GM23338 (cell line): ENCODE measurements around the gene SPDYE2B. TPM values are rescaled to one million over a fixed set of nuclear protein-coding genes. Genes with fewer than 3 reads are reported as not detected.
"Not testable (repeated sequence)": the region's sequence is repeated elsewhere in the genome, so short reads cannot be mapped to it uniquely, and the experiment has no call there.

ENCODE experiments used
- ATAC-seq: fragments of 200-7000 bp; cut with Tn5 transposase; 3 replicates; pipeline ENCODE4 v1.9.1; 2020
- DNase-seq: peaks from one replicate; pipeline ENCODE4 v3.0.0-alpha.2; 2015; ENCODE audit warnings: low spot score
- H2AFZ ChIP-seq: fragments of 200-600 bp; sonication (generic); 2 replicates; pipeline ENCODE4 v1.8.0; 2016; ENCODE audit warnings: antibody characterized with exemption, mild to moderate bottlenecking, moderate library complexity
- H3F3A ChIP-seq: fragments of 200-600 bp; sonication (generic); replicated peaks from 2 replicates; pipeline ENCODE4 v1.8.0; 2017; ENCODE audit warnings: antibody characterized with exemption, mixed run types, low read depth
- H3K27ac ChIP-seq: fragments of 200-600 bp; sonication (generic); 2 replicates; pipeline ENCODE4 v1.6.1; 2016; ENCODE audit warnings: low read depth
- H3K27me3 ChIP-seq: fragments of 200-600 bp; sonication (generic); 2 replicates; pipeline ENCODE4 v1.8.0; 2016; ENCODE audit warnings: mild to moderate bottlenecking, mixed run types, moderate library complexity; ENCODE audit not compliant: insufficient read depth
- H3K36me3 ChIP-seq: fragments of 200-600 bp; sonication (generic); 2 replicates; pipeline ENCODE4 v1.8.0; 2016; ENCODE audit warnings: mild to moderate bottlenecking; ENCODE audit not compliant: insufficient read depth
- H3K4me1 ChIP-seq: fragments of 200-600 bp; sonication (generic); 2 replicates; pipeline ENCODE4 v1.8.0; 2016; ENCODE audit warnings: mild to moderate bottlenecking, moderate library complexity; ENCODE audit not compliant: insufficient read depth
- H3K4me2 ChIP-seq: fragments of 200-600 bp; sonication (generic); 2 replicates; pipeline ENCODE4 v1.7.1; 2017; ENCODE audit warnings: mixed run types
- H3K4me3 ChIP-seq: fragments of 200-600 bp; sonication (generic); 2 replicates; pipeline ENCODE4 v1.6.1; 2016; ENCODE audit warnings: mixed run types
- H3K79me2 ChIP-seq: fragments of 200-600 bp; sonication (generic); replicated peaks from 2 replicates; pipeline ENCODE4 v1.8.0; 2017; ENCODE audit warnings: mild to moderate bottlenecking; ENCODE audit not compliant: insufficient read depth
- H3K9me2 ChIP-seq: fragments of 200-600 bp; sonication (generic); 2 replicates; pipeline ENCODE4 v1.8.0; 2017; ENCODE audit not compliant: insufficient read depth
- H4K20me1 ChIP-seq: fragments of 200-600 bp; sonication (generic); replicated peaks from 2 replicates; pipeline ENCODE4 v1.8.0; 2017; ENCODE audit warnings: mild to moderate bottlenecking; ENCODE audit not compliant: insufficient read depth
- H3K27ac Mint-ChIP-seq: 2 replicates; pipeline ENCODE4 v1.8.0; 2020; ENCODE audit warnings: inconsistent platforms, mild to moderate bottlenecking, moderate library complexity, mixed read lengths
- H3K27me3 Mint-ChIP-seq: 3 replicates; pipeline ENCODE4 v1.8.0; 2022; ENCODE audit warnings: low read depth, mild to moderate bottlenecking, moderate library complexity, mixed read lengths, inconsistent platforms; ENCODE audit not compliant: insufficient read depth, poor library complexity
- H3K36me3 Mint-ChIP-seq: 3 replicates; pipeline ENCODE4 v1.8.0; 2021; ENCODE audit warnings: low read depth, mild to moderate bottlenecking, inconsistent platforms, moderate library complexity, mixed read lengths
- H3K4me1 Mint-ChIP-seq: 3 replicates; pipeline ENCODE4 v1.8.0; 2020; ENCODE audit warnings: mild to moderate bottlenecking, inconsistent platforms, mixed read lengths
- H3K4me3 Mint-ChIP-seq: 3 replicates; pipeline ENCODE4 v1.8.0; 2021; ENCODE audit warnings: moderate library complexity, mild to moderate bottlenecking, inconsistent platforms, mixed read lengths
- H3K9me3 Mint-ChIP-seq: 3 replicates; pipeline ENCODE4 v1.8.0; 2020; ENCODE audit warnings: moderate library complexity, mild to moderate bottlenecking, inconsistent platforms, mixed read lengths
- long read RNA-seq: library from polyadenylated mRNA; unstranded; transcript quantifications from one replicate; pipeline ENCODE4 v2.0.0, GENCODE V29; 2020; ENCODE audit not compliant: unreplicated experiment
- polyA plus RNA-seq: library from polyadenylated mRNA; unstranded; fragments of >200 nt; fragmentation: Nextera tagmentation; extraction: Ambion mirVana; gene quantifications from 2 replicates; pipeline ENCODE4 v1.2.1, GENCODE V29; 2016
- total RNA-seq: library from RNA; depleted of rRNA; stranded (reverse); fragments of >200 nt; shearing (Covaris generic); gene quantifications from 2 replicates; pipeline ENCODE4 v1.2.3, GENCODE V29; 2014; rRNA removed

SPDYE2B gene, protein sequence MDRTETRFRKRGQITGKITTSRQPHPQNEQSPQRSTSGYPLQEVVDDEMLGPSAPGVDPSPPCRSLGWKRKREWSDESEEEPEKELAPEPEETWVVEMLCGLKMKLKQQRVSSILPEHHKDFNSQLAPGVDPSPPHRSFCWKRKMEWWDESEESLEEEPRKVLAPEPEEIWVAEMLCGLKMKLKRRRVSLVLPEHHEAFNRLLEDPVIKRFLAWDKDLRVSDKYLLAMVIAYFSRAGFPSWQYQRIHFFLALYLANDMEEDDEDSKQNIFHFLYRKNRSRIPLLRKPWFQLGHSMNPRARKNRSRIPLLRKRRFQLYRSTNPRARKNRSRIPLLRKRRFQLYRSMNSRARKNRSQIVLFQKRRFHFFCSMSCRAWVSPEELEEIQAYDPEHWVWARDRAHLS
- not detected in 2 replicates for total RNA-seq
- 1.7 TPM in 1 of 2 replicates, not detected in the other for polyA plus RNA-seq
- long read RNA-seq, partial matches to known transcripts: 0 of 4 reads
- long read RNA-seq, other reads (novel, unspliced or antisense): 4 of 4 reads

DNA sequence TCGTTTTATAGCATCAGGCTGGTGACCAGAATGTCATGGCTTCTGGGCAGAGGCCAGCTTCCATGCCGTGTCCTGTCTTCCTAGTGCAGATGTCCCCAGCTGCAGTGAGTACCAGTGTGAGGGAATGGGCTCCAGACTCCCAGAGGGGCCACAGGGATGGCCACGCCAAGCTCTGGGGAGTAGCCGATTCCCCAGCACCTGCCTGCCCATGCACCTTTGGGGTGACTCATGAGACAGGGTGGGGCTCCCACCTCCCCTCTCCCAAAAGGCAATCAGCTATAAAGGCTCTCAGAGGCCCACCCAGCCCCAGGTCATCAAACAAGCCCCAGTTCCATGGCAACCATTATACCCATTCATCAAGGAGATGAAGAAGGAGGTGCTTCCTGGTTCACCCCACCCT is at the start of gene SPDYE2B:
Gene SPDYE2B (plus strand): TSS at position 396 of the 400 bp plus-strand sequence. CDS start 2,030 bp downstream, outside the sequence.
- not testable (repeated sequence) for H3K9me3 Mint-ChIP-seq, H3K4me3 ChIP-seq, H3K4me2 ChIP-seq, H3K9me2 ChIP-seq, H3K27me3 ChIP-seq, H4K20me1 ChIP-seq, DNase-seq, H3F3A ChIP-seq, ATAC-seq, H3K27me3 Mint-ChIP-seq, H3K27ac Mint-ChIP-seq, H3K79me2 ChIP-seq, H2AFZ ChIP-seq, H3K27ac ChIP-seq, H3K4me1 Mint-ChIP-seq, H3K4me3 Mint-ChIP-seq, H3K36me3 Mint-ChIP-seq, H3K36me3 ChIP-seq, H3K4me1 ChIP-seq

DNA sequence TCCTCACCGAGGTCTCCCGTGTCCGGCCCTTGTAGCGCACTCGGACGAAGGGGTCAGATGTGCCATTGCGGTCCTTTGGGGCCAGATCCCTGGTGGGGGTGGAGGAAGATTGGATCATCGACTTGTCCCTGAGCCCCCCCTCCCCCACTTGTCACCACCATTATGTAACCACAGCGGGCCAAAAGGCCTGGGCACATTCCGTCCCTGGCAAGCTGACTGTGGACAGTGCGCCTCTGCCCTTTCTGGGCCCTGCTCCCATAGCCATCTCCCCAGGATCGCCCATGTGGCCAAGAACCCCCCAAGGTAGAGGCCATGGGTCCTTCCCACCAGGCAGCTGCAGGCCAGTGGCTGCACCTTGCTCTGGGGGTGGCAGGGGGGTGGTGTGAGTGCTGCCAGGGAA is 47.8 kb upstream of the SPDYE2B start:
- not testable (repeated sequence) for ATAC-seq

DNA sequence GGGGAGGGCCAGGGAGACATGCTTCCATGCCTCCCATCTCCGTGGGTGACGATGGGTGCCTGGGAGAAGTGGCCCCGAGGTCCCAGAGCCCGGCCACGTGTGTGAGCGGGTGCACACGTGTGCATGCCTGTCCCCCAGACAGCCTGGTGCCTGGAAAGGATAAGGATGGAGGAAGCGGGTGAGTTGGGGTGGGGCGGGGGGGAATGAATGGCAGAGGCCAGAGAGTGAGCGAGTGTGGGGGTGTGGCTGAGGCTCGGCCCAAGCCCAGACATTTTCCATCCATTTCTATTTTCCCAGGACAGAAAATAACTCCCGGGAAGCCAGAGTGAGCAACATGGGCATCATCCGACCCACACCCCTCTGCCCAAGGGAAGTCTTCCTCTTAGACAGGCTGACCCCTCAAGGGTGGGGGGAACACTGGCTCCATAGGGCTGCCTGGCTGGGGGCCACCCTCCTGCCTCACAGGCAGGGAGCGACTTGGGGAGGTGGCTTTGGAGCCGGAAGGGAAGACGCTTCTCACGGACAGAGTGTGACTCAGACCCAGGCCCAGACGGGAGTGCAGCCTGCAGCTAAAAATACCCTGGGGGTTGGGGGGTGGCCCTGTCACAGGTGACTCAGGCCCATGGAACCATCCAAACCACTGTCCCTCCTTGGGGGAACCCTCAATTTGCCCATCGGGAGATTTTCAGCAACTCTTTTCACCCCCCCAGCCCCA is 45.5 kb upstream of the SPDYE2B start:
- H3K36me3 Mint-ChIP-seq, H3K79me2 ChIP-seq, H3K27ac Mint-ChIP-seq, H3K27ac ChIP-seq, H3K9me3 Mint-ChIP-seq, H4K20me1 ChIP-seq, H3K4me3 ChIP-seq, H3F3A ChIP-seq, H3K9me2 ChIP-seq, DNase-seq, H3K27me3 Mint-ChIP-seq, H3K4me1 ChIP-seq, H3K36me3 ChIP-seq, H3K4me1 Mint-ChIP-seq, H3K4me2 ChIP-seq, H3K27me3 ChIP-seq, H2AFZ ChIP-seq, H3K4me3 Mint-ChIP-seq: not testable (repeated sequence)
- ATAC-seq: peak; percentile 31; the same call in 2 of the 3 replicates

More for the DNA sequence above, 47.8 kb upstream of the SPDYE2B start:
- not testable (repeated sequence) for H3K9me3 Mint-ChIP-seq, H3K79me2 ChIP-seq, H3K4me1 ChIP-seq, H3K4me1 Mint-ChIP-seq, H3F3A ChIP-seq, H3K9me2 ChIP-seq, H3K4me3 ChIP-seq, H3K27me3 ChIP-seq, H3K4me2 ChIP-seq, H3K27me3 Mint-ChIP-seq, H3K36me3 Mint-ChIP-seq, H3K27ac Mint-ChIP-seq, H3K4me3 Mint-ChIP-seq, H3K36me3 ChIP-seq, DNase-seq, H3K27ac ChIP-seq, H2AFZ ChIP-seq, H4K20me1 ChIP-seq

DNA sequence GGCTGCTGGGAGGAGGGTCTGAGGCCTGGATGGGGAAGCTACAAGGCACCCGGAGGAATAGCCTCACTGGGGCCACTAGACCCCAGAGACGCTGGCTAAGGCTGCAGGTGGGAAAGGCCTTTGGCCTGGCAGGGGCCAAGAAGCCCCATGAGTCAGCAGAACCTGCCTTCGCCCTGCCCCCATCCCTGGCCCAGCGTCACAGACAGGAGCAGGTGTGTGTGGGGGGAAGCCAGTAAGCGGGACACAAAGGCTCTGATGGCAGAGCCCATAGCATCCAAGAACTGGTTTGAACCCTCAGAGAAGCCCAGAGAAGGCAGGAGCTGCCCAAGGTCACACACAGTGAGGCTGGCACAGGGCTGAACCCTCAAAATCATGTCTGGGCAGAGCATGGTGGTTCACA is 43.3 kb upstream of the SPDYE2B start:
- not testable (repeated sequence) for H3K79me2 ChIP-seq, ATAC-seq, H3K9me3 Mint-ChIP-seq, H3K36me3 ChIP-seq, H3K27ac ChIP-seq, DNase-seq, H3K9me2 ChIP-seq, H2AFZ ChIP-seq, H3K4me3 ChIP-seq, H3K27me3 ChIP-seq, H3K4me1 ChIP-seq, H3K27ac Mint-ChIP-seq, H3F3A ChIP-seq, H3K36me3 Mint-ChIP-seq, H3K27me3 Mint-ChIP-seq, H3K4me1 Mint-ChIP-seq, H3K4me3 Mint-ChIP-seq, H3K4me2 ChIP-seq, H4K20me1 ChIP-seq

DNA sequence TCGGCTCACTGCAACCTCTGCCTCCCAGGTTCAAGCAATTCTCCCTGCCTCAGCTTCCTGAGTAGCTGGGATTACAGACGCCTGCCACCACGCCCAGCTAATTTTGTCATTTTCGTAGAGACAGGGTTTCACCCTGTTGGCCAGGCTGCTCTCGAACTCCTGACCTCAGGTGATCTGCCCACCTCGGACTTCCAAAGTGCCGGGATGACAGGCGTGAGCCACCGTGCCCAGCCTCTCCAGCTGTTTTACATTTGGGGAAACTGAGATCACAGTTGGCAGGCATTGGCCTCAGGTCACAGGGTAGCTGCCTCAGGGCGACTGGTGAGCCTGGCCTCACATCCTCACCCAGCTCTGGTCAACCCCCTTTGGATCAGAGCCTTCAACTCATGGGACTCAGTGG is 40.4 kb upstream of the SPDYE2B start:
- not testable (repeated sequence) for H3K27ac ChIP-seq, H3K4me1 ChIP-seq, H3K27me3 Mint-ChIP-seq, H3K9me3 Mint-ChIP-seq, ATAC-seq, H3K27me3 ChIP-seq, H4K20me1 ChIP-seq, H3K4me1 Mint-ChIP-seq, H3K27ac Mint-ChIP-seq, H3K4me2 ChIP-seq, DNase-seq, H3K9me2 ChIP-seq, H3F3A ChIP-seq, H3K4me3 ChIP-seq, H3K36me3 ChIP-seq, H2AFZ ChIP-seq, H3K36me3 Mint-ChIP-seq, H3K4me3 Mint-ChIP-seq, H3K79me2 ChIP-seq

DNA sequence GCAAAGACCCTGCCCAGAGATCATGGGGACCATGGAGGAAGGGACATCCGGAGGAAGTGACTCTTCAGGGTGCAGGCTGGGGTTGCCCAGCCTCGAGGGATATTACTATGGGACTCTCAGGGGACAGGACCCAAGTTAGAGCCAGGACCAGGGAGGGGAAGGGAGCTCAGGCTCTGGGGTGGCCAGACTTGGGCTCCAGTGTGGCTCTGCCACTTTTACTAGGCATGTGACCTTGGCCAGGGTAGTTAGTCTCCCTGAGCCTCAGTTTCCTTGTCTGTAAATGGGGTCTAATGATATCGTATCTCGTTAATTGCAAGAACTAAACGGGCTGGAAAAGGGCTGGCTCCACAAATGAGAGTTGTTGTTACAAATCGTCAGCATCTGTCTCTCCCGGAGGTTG is 39.7 kb upstream of the SPDYE2B start:
- H3K4me2 ChIP-seq, H3K36me3 Mint-ChIP-seq, H3K4me1 Mint-ChIP-seq, H3K4me1 ChIP-seq, H2AFZ ChIP-seq, H3K27ac ChIP-seq, H4K20me1 ChIP-seq, H3F3A ChIP-seq, H3K4me3 Mint-ChIP-seq, H3K27ac Mint-ChIP-seq, H3K4me3 ChIP-seq, H3K27me3 Mint-ChIP-seq, H3K27me3 ChIP-seq, H3K36me3 ChIP-seq, H3K9me3 Mint-ChIP-seq, DNase-seq, H3K9me2 ChIP-seq, ATAC-seq, H3K79me2 ChIP-seq: not testable (repeated sequence)
